Measurements from ENCODE around the gene GSN.

GSN gene

GRCh38 chr9:121253821-121254501, 14.0 kb upstream of the GSN start:
- no peaks in the 10 kb centered on the region for H4K20me1 ChIP-seq (ENCODE audit: insufficient read depth, low read length, poor library complexity, severe bottlenecking)

GRCh38 chr9:121259498-121259897, 8.5 kb upstream of the GSN start:
- Histone ChIP-seq H3K9me2 (replicated peaks; ENCODE audit: low read depth, low read length) (no peaks in the 10 kb centered on the region), H3K79me2 (ENCODE audit: insufficient read depth, low read length) (no peaks in the 10 kb centered on the region), H3K4me1 (ENCODE audit: insufficient read depth, low read length, poor library complexity, severe bottlenecking) (peaks cover 11% of the 10 kb centered on the region), H4K20me1 (ENCODE audit: insufficient read depth, low read length, poor library complexity, severe bottlenecking) (no peaks in the 10 kb centered on the region), H2AFZ (ENCODE audit: low read length) (no peak overlapping the region), H3K9ac (ENCODE audit: low read depth, low read length, poor library complexity, severe bottlenecking) (no peak overlapping the region), H3F3A (ENCODE audit: low read depth) (no peaks in the 10 kb centered on the region), H3K27me3 (ENCODE audit: insufficient read depth, low read length, poor library complexity, severe bottlenecking) (no peaks in the 10 kb centered on the region), H3K36me3 (ENCODE audit: insufficient read depth, low read length) (no peaks in the 10 kb centered on the region), H3K4me2 (ENCODE audit: low read depth, low read length, poor library complexity, severe bottlenecking) (no peak overlapping the region), H3K9me3 (ENCODE audit: insufficient read depth, low read depth, low read length) (no peaks in the 10 kb centered on the region), H3K4me3 (ENCODE audit: low read length, poor library complexity, severe bottlenecking) (no peak overlapping the region)
- TF ChIP-seq EZH2phosphoT487 (IDR thresholded peaks at IDR 0.05; ENCODE audit: borderline replicate concordance) (no peak), CTCF (conservative IDR thresholded peaks at IDR 0.05; ENCODE audit: low read length) (no peak)

More at GRCh38 chr9:121253821-121254501, 14.0 kb upstream of the GSN start:
- Histone ChIP-seq H3K36me3 (ENCODE audit: insufficient read depth, low read length) (no peaks in the 10 kb centered on the region), H3F3A (ENCODE audit: low read depth) (no peaks in the 10 kb centered on the region), H3K27me3 (ENCODE audit: insufficient read depth, low read length, poor library complexity, severe bottlenecking) (no peaks in the 10 kb centered on the region), H3K9me2 (replicated peaks; ENCODE audit: low read depth, low read length) (no peaks in the 10 kb centered on the region), H3K9ac (ENCODE audit: low read depth, low read length, poor library complexity, severe bottlenecking) (no peak overlapping the region), H3K4me1 (ENCODE audit: insufficient read depth, low read length, poor library complexity, severe bottlenecking) (peaks cover 7% of the 10 kb centered on the region), H3K79me2 (ENCODE audit: insufficient read depth, low read length) (no peaks in the 10 kb centered on the region), H3K4me3 (ENCODE audit: low read length, poor library complexity, severe bottlenecking) (no peak overlapping the region), H3K4me2 (ENCODE audit: low read depth, low read length, poor library complexity, severe bottlenecking) (no peak overlapping the region), H2AFZ (ENCODE audit: low read length) (peak overlapping the region; percentile 19; the same call in 1 of the 2 replicates), H3K9me3 (ENCODE audit: insufficient read depth, low read depth, low read length) (no peaks in the 10 kb centered on the region)
- no peak for TF ChIP-seq EZH2phosphoT487 (IDR thresholded peaks at IDR 0.05; ENCODE audit: borderline replicate concordance)
- no peak for TF ChIP-seq CTCF (conservative IDR thresholded peaks at IDR 0.05; ENCODE audit: low read length)

DNA sequence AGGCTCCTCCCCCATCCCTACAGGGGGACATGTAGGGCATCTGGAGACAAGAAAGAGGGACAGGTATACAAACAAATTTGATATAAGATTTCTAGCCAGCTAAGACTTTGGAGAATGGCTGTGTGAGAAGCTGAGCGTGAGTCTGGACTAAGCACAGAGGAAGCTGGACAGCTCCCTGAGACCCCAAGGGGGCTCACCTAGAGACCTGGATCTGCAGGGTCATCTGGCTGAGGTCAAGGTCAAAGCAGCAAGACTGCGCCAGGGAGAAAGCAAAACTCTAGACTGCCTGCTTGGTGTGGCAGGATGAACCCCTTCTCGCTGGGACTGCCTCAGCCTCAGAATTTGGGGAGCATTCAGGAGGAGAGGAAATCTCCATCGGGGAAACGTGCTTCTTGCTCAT, 8.0 kb upstream of the GSN start:
- no peaks in the 10 kb centered on the region for H3K79me2 ChIP-seq (ENCODE audit: insufficient read depth, low read length)
- H3K9me2 ChIP-seq (replicated peaks; ENCODE audit: low read depth, low read length), result no peaks in the 10 kb centered on the region
- H2AFZ ChIP-seq (ENCODE audit: low read length), result no peak overlapping the region
- H3K4me3 ChIP-seq (ENCODE audit: low read length, poor library complexity, severe bottlenecking), result no peak overlapping the region
- no peaks in the 10 kb centered on the region for H3K36me3 ChIP-seq (ENCODE audit: insufficient read depth, low read length)
- H3K27me3 ChIP-seq (ENCODE audit: insufficient read depth, low read length, poor library complexity, severe bottlenecking), result no peaks in the 10 kb centered on the region
- H3K9me3 ChIP-seq (ENCODE audit: insufficient read depth, low read depth, low read length), result no peaks in the 10 kb centered on the region
- no peaks in the 10 kb centered on the region for H4K20me1 ChIP-seq (ENCODE audit: insufficient read depth, low read length, poor library complexity, severe bottlenecking)
- peaks cover 11% of the 10 kb centered on the region for H3K4me1 ChIP-seq (ENCODE audit: insufficient read depth, low read length, poor library complexity, severe bottlenecking)
- no peak overlapping the region for H3K9ac ChIP-seq (ENCODE audit: low read depth, low read length, poor library complexity, severe bottlenecking)
- no peaks in the 10 kb centered on the region for H3F3A ChIP-seq (ENCODE audit: low read depth)
- TF ChIP-seq CTCF (conservative IDR thresholded peaks at IDR 0.05; ENCODE audit: low read length) (no peak), EZH2phosphoT487 (IDR thresholded peaks at IDR 0.05; ENCODE audit: borderline replicate concordance) (no peak)
- H3K4me2 ChIP-seq (ENCODE audit: low read depth, low read length, poor library complexity, severe bottlenecking), result no peak overlapping the region
